Endothelial cell of umbilical vein (primary cell): ENCODE results near the gene RBFOX1. TPM values are rescaled to one million over a fixed set of nuclear protein-coding genes. Genes with fewer than 3 reads are reported as not detected.

Experiments
- BruUV-seq: library from RNA; stranded (reverse); fragments of 400-500 nt; replicated peaks from 2 replicates; lab custom pipeline; 2021; lab: Mats Ljungman, UMichigan
- CTCF ChIA-PET: fragments of 300-600, 350-600 bp; sonication (Branson Sonifier 250); formaldehyde crosslinking; loops from one replicate; lab custom pipeline; 2021; ENCODE audit warnings: antibody characterized with exemption, inconsistent platforms; lab: Charles Lee
- POLR2A ChIA-PET: fragments of 300-600, 350-600 bp; sonication (Branson Sonifier 250); formaldehyde crosslinking; loops from one replicate; lab custom pipeline; 2021; ENCODE audit warnings: antibody characterized with exemption, inconsistent platforms; lab: Charles Lee
- DNase-seq: peaks from one replicate; pipeline ENCODE4 v3.0.0-alpha.2; 2011; ENCODE audit warnings: low read depth, low spot score
- FAIRE-seq: peaks from 2 replicates; lab custom pipeline; 2011; peaks lifted over from hg19 to GRCh38; lab: Jason Lieb, UNC
- H2AFZ ChIP-seq: 2 replicates; pipeline ENCODE4 v1.6.0; 2012; ENCODE audit warnings: low read depth, low read length, control low read depth, inconsistent platforms
- H3K27ac ChIP-seq: 2 replicates; pipeline ENCODE4 v1.5.1; 2011; ENCODE audit warnings: low read depth, mild to moderate bottlenecking, control low read depth, low read length, moderate library complexity; ENCODE audit not compliant: insufficient read depth
- H3K27me3 ChIP-seq, 2 experiments: 2 replicates each; pipeline versions ENCODE4 v1.6.0 to v1.6.1; 2011; ENCODE audit warnings: low read length in 2 of 2, mixed read lengths in 1 of 2; ENCODE audit not compliant: control insufficient read depth in 2 of 2, insufficient read depth in 2 of 2
- H3K36me3 ChIP-seq, 2 experiments: 2 replicates in 1 of 2; 3 replicates in 1 of 2; pipeline ENCODE4 v1.5.1; 2011; ENCODE audit warnings: low read length in 2 of 2, mild to moderate bottlenecking in 1 of 2, moderate library complexity in 1 of 2; ENCODE audit not compliant: control insufficient read depth in 2 of 2, insufficient read depth in 2 of 2; ENCODE audit errors: extremely low read depth in 1 of 2
- H3K4me1 ChIP-seq: 3 replicates; pipeline ENCODE4 v1.5.1; 2011; ENCODE audit warnings: mild to moderate bottlenecking, low read length; ENCODE audit not compliant: control insufficient read depth, insufficient read depth; ENCODE audit errors: extremely low read depth
- H3K4me2 ChIP-seq: 2 replicates; pipeline ENCODE4 v1.6.1; 2011; ENCODE audit warnings: low read length, control low read depth, mixed read lengths; ENCODE audit not compliant: insufficient read depth
- H3K4me3 ChIP-seq, 3 experiments: fragments of 200-600 bp in 1 of 3; sonication (generic), shearing (Covaris generic) in 1 of 3; replicated peaks in 1 of 3; 2 replicates each; pipeline ENCODE4 v1.5.1; 2011 to 2016; ENCODE audit warnings: control low read depth in 3 of 3, low read length in 3 of 3, mild to moderate bottlenecking in 2 of 3, inconsistent platforms in 1 of 3, low read depth in 1 of 3, moderate library complexity in 1 of 3; ENCODE audit not compliant: insufficient read depth in 1 of 3
- H3K79me2 ChIP-seq: 2 replicates; pipeline ENCODE4 v1.6.0; 2012; ENCODE audit warnings: low read length, inconsistent platforms; ENCODE audit not compliant: control insufficient read depth, insufficient read depth
- H3K9ac ChIP-seq: replicated peaks from 2 replicates; pipeline ENCODE3; 2011; ENCODE audit warnings: low read length, control low read depth; ENCODE audit not compliant: insufficient read depth; ENCODE audit errors: extremely low read depth
- H3K9me1 ChIP-seq: replicated peaks from 3 replicates; pipeline ENCODE4 v1.6.0; 2011; ENCODE audit warnings: mild to moderate bottlenecking, low read length; ENCODE audit not compliant: control insufficient read depth, insufficient read depth; ENCODE audit errors: extremely low read depth
- H3K9me3 ChIP-seq: replicated peaks from 2 replicates; pipeline ENCODE4 v1.5.1; 2012; ENCODE audit warnings: low read length, inconsistent platforms; ENCODE audit not compliant: control insufficient read depth, insufficient read depth
- H4K20me1 ChIP-seq: replicated peaks from 2 replicates; pipeline ENCODE3; 2011; ENCODE audit warnings: mild to moderate bottlenecking, low read length; ENCODE audit not compliant: control insufficient read depth, insufficient read depth; ENCODE audit errors: extremely low read depth
- EZH2 ChIP-seq: IDR thresholded peaks from 2 replicates; pipeline ENCODE4 v1.6.1; 2012; ENCODE audit warnings: borderline replicate concordance, low read depth, mild to moderate bottlenecking, moderate library complexity, low read length, inconsistent platforms; ENCODE audit not compliant: severe bottlenecking
- FOS ChIP-seq: IDR thresholded peaks from 2 replicates; pipeline ENCODE4 v1.6.1; 2011; ENCODE audit warnings: mild to moderate bottlenecking, low read length, moderate library complexity, borderline replicate concordance; ENCODE audit not compliant: insufficient read depth
- GATA2 ChIP-seq: IDR thresholded peaks from 2 replicates; pipeline ENCODE4 v1.7.0; 2011; ENCODE audit warnings: low read depth, mild to moderate bottlenecking, moderate library complexity, mixed read lengths, low read length; ENCODE audit not compliant: insufficient read length, insufficient read depth
- MYC ChIP-seq: IDR thresholded peaks from one replicate; pipeline ENCODE4 v1.6.1; 2011; ENCODE audit warnings: mild to moderate bottlenecking, low read depth, low read length
- POLR2A ChIP-seq: IDR thresholded peaks from 2 replicates; pipeline ENCODE4 v1.6.1; 2012; ENCODE audit warnings: low read depth, mild to moderate bottlenecking, control low read depth, low read length
- POLR2AphosphoS5 ChIP-seq: IDR thresholded peaks from 2 replicates; pipeline ENCODE4 v1.6.1; 2012; ENCODE audit warnings: low read depth, mild to moderate bottlenecking, control low read depth, low read length, moderate library complexity; ENCODE audit not compliant: insufficient read depth
- dilution Hi-C: fragments of 300-500 bp; cut with MboI; formaldehyde crosslinking; loops from one replicate; pipeline ENCODE4 v1.15.0; 2019; ENCODE audit warnings: low sequenced_read_pairs; ENCODE audit not compliant: extremely low pct_ligation_motif_present
- intact Hi-C: fragments of 100-400 bp; cut with micrococcal nuclease; formaldehyde crosslinking; loops from one replicate; pipeline ENCODE4 v1.10.0; 2022
- polyA plus RNA-seq, 4 experiments: library from polyadenylated mRNA; depleted of rRNA in 3 of 4; stranded (reverse) in 3 of 4; unstranded in 1 of 4; fragments of >200 nt; gene quantifications; 2 replicates each; pipeline versions ENCODE4 v1.2.1 to v1.2.3, GENCODE V29; 2011 to 2012; ENCODE audit warnings: missing spikeins in 1 of 4
- total RNA-seq: library from RNA; stranded (reverse); gene quantifications from 2 replicates; pipeline ENCODE4 v1.2.3, GENCODE V29; 2021
- TF ChIP-seq, protein P1 (sequence below), 2 donors: IDR thresholded peaks; 1 replicate in 1 of 2; 2 replicates in 1 of 2; pipeline ENCODE4 v1.5.1; 2011; ENCODE audit warnings: low read length in 2 of 2, mild to moderate bottlenecking in 2 of 2, moderate library complexity in 2 of 2, control low read depth in 1 of 2, inconsistent platforms in 1 of 2, low read depth in 1 of 2; ENCODE audit not compliant: insufficient read depth in 1 of 2; ENCODE audit errors: extremely low read depth in 1 of 2

The RBFOX1 gene
- total and polyA plus RNA-seq, 2 donors (not counting 3 experiments of a cell fraction or from before 2014, with no cell fraction given): not detected

DNA sequence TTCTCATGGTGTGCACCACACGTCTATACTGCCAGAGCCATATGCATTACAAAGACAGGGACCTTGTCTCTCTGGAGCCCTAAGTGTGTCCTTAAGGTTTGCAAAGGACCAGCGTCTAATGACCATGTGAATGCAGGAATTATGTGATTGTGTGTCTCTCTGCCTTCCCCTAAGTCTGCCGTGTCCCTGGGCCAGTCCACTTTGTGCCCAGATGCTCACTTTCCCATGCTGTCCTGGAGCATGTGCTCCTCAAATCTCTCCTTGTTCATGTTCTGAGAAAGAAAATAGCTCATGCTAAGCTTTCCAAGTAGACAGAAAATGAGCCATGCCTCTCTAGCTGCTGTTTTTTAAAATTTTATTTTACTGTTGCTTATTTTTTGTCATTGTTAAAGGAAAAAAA, 125.5 kb downstream of the RBFOX1 start:
- H3K4me3 ChIP-seq: no peak overlapping the region
- DNase-seq (no peak), FAIRE-seq (no peak)
- no peaks in the 10 kb centered on the region for H3K27me3 ChIP-seq
- no peaks in the 10 kb centered on the region for H3K79me2 ChIP-seq
- ChIA-PET CTCF (no interaction called here), POLR2A (no interaction called here)
- peaks cover under 1% of the 10 kb centered on the region for H3K9me3 ChIP-seq
- H3K27ac ChIP-seq: no peak overlapping the region
- H4K20me1 ChIP-seq: no peaks in the 10 kb centered on the region
- H3K4me2 ChIP-seq: no peak overlapping the region
- H3K9me1 ChIP-seq: no peaks in the 10 kb centered on the region
- dilution Hi-C loops (no loop called here), intact Hi-C loops (no loop called here)
- no peak overlapping the region for H2AFZ ChIP-seq
- no peaks in the 10 kb centered on the region for H3K36me3 ChIP-seq
- BruUV-seq: no TSS peak
- no peaks in the 10 kb centered on the region for H3K4me1 ChIP-seq
- TF ChIP-seq POLR2A (no peak), FOS (no peak), POLR2AphosphoS5 (no peak), MYC (no peak), EZH2 (no peak)
- no peak overlapping the region for H3K9ac ChIP-seq

GRCh38 chr16:7470344-7470743, 137.7 kb downstream of the RBFOX1 start:
- Histone ChIP-seq H3K9ac (no peak overlapping the region), H3K4me3 (no peak overlapping the region), H4K20me1 (no peaks in the 10 kb centered on the region), H3K4me2 (no peak overlapping the region), H2AFZ (no peak overlapping the region), H3K36me3 (no peaks in the 10 kb centered on the region), H3K27ac (no peak overlapping the region), H3K9me3 (no peaks in the 10 kb centered on the region), H3K27me3 (no peaks in the 10 kb centered on the region), H3K4me1 (no peaks in the 10 kb centered on the region), H3K9me1 (no peaks in the 10 kb centered on the region), H3K79me2 (no peaks in the 10 kb centered on the region)
- intact Hi-C loops: no loop called here
- ChIA-PET POLR2A (no interaction called here), CTCF (no interaction called here)
- no peak for TF ChIP-seq FOS
- TF ChIP-seq, protein P1, sequence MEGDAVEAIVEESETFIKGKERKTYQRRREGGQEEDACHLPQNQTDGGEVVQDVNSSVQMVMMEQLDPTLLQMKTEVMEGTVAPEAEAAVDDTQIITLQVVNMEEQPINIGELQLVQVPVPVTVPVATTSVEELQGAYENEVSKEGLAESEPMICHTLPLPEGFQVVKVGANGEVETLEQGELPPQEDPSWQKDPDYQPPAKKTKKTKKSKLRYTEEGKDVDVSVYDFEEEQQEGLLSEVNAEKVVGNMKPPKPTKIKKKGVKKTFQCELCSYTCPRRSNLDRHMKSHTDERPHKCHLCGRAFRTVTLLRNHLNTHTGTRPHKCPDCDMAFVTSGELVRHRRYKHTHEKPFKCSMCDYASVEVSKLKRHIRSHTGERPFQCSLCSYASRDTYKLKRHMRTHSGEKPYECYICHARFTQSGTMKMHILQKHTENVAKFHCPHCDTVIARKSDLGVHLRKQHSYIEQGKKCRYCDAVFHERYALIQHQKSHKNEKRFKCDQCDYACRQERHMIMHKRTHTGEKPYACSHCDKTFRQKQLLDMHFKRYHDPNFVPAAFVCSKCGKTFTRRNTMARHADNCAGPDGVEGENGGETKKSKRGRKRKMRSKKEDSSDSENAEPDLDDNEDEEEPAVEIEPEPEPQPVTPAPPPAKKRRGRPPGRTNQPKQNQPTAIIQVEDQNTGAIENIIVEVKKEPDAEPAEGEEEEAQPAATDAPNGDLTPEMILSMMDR (IDR thresholded peaks at IDR 0.05; ENCODE audit: extremely low read depth in 1 of 2, insufficient read depth in 1 of 2, low read depth in 1 of 2, low read length in 2 of 2): no peak
- TF ChIP-seq GATA2: no peak
- FAIRE-seq (no peak), DNase-seq (no peak)
- BruUV-seq: no TSS peak
- dilution Hi-C loops: no loop called here
